MG63 (cell line): ENCODE results near the gene GNLY. TPM values are rescaled to one million over a fixed set of nuclear protein-coding genes. Genes with fewer than 3 reads are reported as not detected.

Source experiments
- DNase-seq: peaks from one replicate; pipeline ENCODE4 v3.0.0-alpha.2; 2020
- H3K27me3 ChIP-seq: fragments of 250-450 bp; sonication (Bioruptor Pico); 2 replicates; pipeline ENCODE4 v1.5.1; 2020; ENCODE audit warnings: mild to moderate bottlenecking, moderate library complexity
- H3K36me3 ChIP-seq: fragments of 250-450 bp; sonication (Bioruptor Pico); 2 replicates; pipeline ENCODE4 v1.5.1; 2020; ENCODE audit warnings: mild to moderate bottlenecking, moderate library complexity
- H3K4me3 ChIP-seq: fragments of 250-450 bp; sonication (Bioruptor Pico); 2 replicates; pipeline ENCODE4 v1.5.1; 2020; ENCODE audit warnings: mild to moderate bottlenecking, moderate library complexity
- H3K9me3 ChIP-seq: fragments of 250-450 bp; sonication (Bioruptor Pico); 2 replicates; pipeline ENCODE4 v1.5.1; 2020; ENCODE audit warnings: mild to moderate bottlenecking, moderate library complexity
- total RNA-seq: library from RNA; depleted of rRNA; stranded (reverse); fragments of >200 nt; shearing (Covaris generic); gene quantifications from 2 replicates; pipeline ENCODE4 v1.2.3, GENCODE V29; 2014; ENCODE audit warnings: low replicate concordance

Gene GNLY
- total RNA-seq, 1 experiment from 2014 or later = not detected

- DNase-seq = no peak
- Histone ChIP-seq H3K4me3 (no peak overlapping the region), H3K36me3 (no peaks in the 10 kb centered on the region), H3K27me3 (no peaks in the 10 kb centered on the region), H3K9me3 (no peaks in the 10 kb centered on the region)
These were observed 33.6 kb downstream of the GNLY start for GRCh38 chr2:85727798-85728197.

DNA sequence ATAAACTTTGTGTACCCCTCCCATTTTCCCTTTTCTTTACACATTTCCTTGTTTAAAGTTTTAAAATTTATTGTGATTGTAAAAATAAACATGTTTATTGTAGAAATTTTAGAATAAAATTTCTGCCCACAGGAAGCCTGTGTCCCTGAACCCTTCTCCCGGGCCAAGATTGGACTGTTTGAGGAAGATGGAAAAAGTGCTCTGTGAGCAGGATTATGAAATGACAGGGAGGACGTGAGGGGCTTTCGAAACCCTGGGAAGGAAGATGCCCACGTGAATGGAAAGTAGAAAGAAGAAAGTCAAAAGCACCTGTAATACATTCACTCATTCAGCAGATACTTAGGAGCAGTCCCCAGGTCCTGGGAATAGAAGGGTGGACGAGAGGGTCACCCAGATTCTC is 34.2 kb downstream of the GNLY start:
- H3K36me3 ChIP-seq = no peaks in the 10 kb centered on the region
- H3K4me3 ChIP-seq = no peak overlapping the region
- DNase-seq = no peak
- no peaks in the 10 kb centered on the region for H3K27me3 ChIP-seq
- H3K9me3 ChIP-seq = no peaks in the 10 kb centered on the region

- H3K36me3 ChIP-seq = no peaks in the 10 kb centered on the region
- no peaks in the 10 kb centered on the region for H3K27me3 ChIP-seq
- DNase-seq = peak; percentile 83
- H3K9me3 ChIP-seq = no peaks in the 10 kb centered on the region
- H3K4me3 ChIP-seq = no peak overlapping the region
These were observed 35.0 kb downstream of the GNLY start for GRCh38 chr2:85728883-85729824.

DNA sequence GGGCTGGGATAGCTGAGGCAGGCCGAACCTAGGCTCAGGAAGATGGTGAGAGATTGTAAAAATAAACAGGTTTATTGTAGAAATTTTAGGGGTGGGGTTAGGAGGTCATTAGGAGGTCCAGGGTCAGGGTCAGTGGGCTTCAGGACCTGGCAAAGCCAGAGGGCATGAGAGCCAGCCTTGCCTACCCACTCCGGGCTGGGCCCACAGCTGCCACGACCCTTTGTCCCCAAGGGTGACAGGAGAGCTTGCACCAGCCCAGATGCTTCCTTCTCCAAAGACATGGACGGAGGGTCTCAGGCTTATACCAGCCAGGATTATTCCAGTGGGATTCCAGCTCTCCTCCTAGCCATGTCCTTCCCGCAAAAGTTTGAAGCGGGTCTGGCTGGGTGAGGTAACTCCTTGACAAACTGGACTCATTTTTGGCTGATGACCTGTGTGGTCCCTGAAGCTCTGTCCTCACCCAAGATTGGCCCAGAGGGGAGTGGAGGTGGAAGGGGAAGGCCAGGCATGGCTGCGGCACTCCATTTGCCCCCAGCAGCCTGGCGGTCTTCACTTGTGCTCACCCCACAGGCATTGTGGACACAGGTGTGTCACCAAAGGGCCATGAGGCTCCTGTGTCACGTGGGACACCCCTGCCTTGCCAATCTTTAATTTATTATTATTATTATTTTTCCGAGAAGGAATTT is 35.8 kb downstream of the GNLY start:
- Histone ChIP-seq H3K27me3 (no peaks in the 10 kb centered on the region), H3K4me3 (no peak overlapping the region), H3K9me3 (no peaks in the 10 kb centered on the region), H3K36me3 (no peaks in the 10 kb centered on the region)
- DNase-seq = no peak

- H3K9me3 ChIP-seq = no peaks in the 10 kb centered on the region
- no peak overlapping the region for H3K4me3 ChIP-seq
- no peak for DNase-seq
- H3K36me3 ChIP-seq = no peaks in the 10 kb centered on the region
- no peaks in the 10 kb centered on the region for H3K27me3 ChIP-seq
These were observed 36.6 kb downstream of the GNLY start for GRCh38 chr2:85730686-85731230.

GRCh38 chr2:85731606-85732005 is 37.4 kb downstream of the GNLY start:
- no peaks in the 10 kb centered on the region for H3K27me3 ChIP-seq
- no peak overlapping the region for H3K4me3 ChIP-seq
- H3K9me3 ChIP-seq = no peaks in the 10 kb centered on the region
- H3K36me3 ChIP-seq = no peaks in the 10 kb centered on the region
- no peak for DNase-seq

DNA sequence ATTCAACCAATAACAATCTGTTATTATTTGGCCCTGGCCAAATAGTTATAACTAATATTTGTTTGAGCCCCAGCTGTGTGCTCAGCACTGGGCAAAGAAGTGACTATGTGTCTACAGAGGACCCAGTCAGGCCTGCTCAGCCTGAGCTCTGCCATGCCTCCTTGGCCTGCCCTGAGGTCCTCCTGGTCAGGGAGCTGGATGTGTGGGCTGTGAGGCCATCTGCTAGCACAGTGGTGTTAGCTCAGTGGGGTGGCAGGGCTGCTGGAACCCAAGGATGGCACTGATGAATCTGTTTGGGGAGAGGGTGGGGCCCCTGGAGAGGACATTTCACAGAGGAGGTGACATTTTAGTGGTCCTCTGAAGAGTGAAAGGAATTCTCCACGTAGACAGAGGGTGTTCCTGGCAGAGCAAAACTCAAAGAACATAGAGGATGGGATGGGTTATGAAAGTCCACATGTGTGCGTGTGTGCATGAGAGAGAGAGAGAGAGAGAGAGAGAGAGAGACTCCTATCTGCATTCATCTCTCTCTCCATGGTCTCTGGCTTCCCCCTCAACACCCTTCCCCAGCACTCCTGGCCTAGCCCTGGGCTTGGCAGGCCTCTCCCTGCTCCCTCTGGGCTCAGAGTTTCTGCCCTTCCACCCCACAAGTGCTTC is 38.4 kb downstream of the GNLY start:
- no peaks in the 10 kb centered on the region for H3K9me3 ChIP-seq
- H3K36me3 ChIP-seq = no peaks in the 10 kb centered on the region
- DNase-seq = no peak
- H3K27me3 ChIP-seq = no peaks in the 10 kb centered on the region
- no peak overlapping the region for H3K4me3 ChIP-seq

DNA sequence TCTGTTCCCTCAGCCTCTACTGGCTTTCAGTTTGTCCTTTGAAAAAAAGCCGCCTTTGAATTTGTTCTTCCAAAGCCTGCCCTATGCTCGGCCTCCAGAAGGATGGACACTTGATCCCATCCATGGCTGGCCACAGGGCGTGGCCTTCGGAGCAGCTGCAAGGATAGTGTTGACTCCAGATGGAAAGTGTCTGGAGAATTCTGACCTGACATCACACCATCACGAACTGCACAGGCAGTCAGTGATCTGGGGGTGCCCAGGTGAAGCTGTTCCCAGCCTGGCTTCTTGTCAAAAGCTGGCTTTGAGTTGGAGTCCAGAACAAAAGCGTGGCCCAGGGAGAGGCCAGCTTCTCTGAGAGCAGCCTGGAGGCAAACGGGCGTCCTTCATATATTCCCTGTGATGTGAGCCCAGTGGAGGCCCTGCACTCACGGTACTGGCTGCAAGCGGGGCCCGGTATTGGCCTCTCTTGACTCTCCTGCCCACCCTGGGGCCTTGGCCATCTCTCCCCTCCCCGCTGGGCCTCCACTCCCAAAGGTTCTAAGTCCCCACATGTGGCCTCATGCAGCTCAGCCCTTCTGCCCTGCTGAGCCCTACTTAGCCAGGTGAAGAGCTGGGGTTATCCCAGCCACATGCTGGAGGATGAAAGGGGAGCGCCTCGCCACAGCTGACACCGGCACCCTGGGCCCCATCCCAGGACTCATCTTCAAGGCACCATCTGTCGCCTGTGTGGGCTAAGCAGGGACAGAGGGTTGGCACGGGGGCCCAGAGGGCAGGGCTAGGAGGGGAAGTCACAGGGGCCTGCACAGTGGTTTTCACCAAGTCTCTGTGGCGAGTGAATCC is 39.2 kb downstream of the GNLY start:
- Histone ChIP-seq H3K27me3 (no peaks in the 10 kb centered on the region), H3K36me3 (no peaks in the 10 kb centered on the region), H3K4me3 (no peak overlapping the region), H3K9me3 (no peaks in the 10 kb centered on the region)
- no peak for DNase-seq

DNA sequence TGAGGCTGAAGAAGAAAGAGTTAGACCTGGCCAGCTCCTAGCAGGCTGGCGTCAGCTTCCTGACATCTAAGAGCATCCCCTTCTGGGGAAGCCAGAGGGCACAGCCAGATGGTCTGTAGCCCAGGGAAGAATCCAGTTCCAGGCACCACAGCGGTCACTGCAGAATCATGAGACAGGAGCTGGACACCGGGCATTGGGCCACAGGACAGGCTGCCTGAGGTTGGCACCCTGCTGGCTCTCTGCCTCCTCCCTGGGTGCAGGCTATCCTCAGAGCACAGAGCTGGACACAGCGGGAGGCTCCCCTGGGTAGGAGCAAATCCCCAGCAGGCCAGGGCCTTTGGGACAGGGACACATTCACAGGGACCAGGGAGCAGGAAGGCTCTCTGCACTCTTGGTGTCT is 39.9 kb downstream of the GNLY start:
- H3K36me3 ChIP-seq = no peaks in the 10 kb centered on the region
- no peaks in the 10 kb centered on the region for H3K27me3 ChIP-seq
- no peaks in the 10 kb centered on the region for H3K9me3 ChIP-seq
- H3K4me3 ChIP-seq = no peak overlapping the region
- DNase-seq = peak; percentile 49

DNA sequence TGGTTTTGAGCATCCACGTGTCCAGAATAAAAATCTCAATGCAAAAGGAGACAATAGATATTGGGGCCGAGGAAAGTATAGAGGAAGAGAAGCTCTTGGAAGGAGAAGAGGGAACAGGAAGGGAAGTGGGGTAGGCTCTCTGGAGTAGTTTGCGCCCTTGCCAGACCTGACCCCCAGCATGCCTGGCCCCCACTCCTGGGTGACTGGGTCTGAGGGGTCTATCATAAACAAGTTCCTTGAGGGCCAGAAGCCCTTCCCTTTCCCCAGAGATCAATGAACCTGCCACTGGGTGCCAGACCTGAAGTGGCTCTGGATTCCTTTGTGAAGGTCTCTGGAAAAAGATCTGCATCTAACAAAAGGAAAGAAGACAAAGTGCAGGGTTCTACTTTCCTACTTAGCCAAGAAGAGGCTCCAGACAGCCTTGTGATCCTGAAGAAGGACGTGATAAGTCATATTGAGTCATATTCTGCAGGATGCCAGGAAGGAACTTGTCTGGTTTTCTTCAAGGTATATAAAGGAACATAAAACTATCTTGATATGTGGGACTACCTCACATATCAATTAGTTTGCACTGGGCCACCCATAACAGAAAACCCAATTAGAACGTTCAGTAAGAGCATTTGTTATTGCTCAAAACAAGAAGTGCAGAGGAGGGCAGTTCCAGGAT is 40.9 kb downstream of the GNLY start:
- Histone ChIP-seq H3K36me3 (no peaks in the 10 kb centered on the region), H3K27me3 (no peaks in the 10 kb centered on the region), H3K4me3 (no peak overlapping the region), H3K9me3 (peaks cover under 1% of the 10 kb centered on the region; the same call in 1 of the 2 replicates)
- no peak for DNase-seq

DNA sequence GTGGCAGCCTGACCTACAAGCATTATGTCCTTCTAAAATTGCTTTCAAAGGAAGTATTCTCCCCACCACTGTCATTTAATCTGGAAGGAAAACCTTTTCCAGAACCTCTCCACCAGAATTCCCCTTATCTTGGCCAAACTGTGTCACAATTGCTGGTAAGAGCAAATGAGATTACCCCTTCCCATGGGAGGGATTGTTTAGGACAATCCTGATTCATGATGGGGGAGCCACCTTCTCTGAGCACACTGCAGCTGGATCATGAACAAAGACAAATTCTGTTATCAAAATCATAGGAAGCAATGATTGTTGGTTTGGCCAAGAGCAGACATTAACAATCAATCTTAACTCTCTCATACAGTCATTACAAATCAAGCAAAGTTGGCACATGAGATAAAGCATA is 41.5 kb downstream of the GNLY start:
- DNase-seq = no peak
- no peaks in the 10 kb centered on the region for H3K36me3 ChIP-seq
- no peaks in the 10 kb centered on the region for H3K27me3 ChIP-seq
- no peak overlapping the region for H3K4me3 ChIP-seq
- peaks cover 6% of the 10 kb centered on the region for H3K9me3 ChIP-seq

GRCh38 chr2:85736456-85737355 is 42.5 kb downstream of the GNLY start:
- Histone ChIP-seq H3K27me3 (no peaks in the 10 kb centered on the region), H3K4me3 (no peak overlapping the region), H3K36me3 (no peaks in the 10 kb centered on the region), H3K9me3 (peaks cover 6% of the 10 kb centered on the region)
- DNase-seq = peak; percentile 38

GRCh38 chr2:85737481-85737880 is 43.3 kb downstream of the GNLY start:
- Histone ChIP-seq H3K27me3 (no peaks in the 10 kb centered on the region), H3K4me3 (no peak overlapping the region), H3K36me3 (no peaks in the 10 kb centered on the region), H3K9me3 (peaks cover 6% of the 10 kb centered on the region)
- peak; percentile 91 for DNase-seq

DNA sequence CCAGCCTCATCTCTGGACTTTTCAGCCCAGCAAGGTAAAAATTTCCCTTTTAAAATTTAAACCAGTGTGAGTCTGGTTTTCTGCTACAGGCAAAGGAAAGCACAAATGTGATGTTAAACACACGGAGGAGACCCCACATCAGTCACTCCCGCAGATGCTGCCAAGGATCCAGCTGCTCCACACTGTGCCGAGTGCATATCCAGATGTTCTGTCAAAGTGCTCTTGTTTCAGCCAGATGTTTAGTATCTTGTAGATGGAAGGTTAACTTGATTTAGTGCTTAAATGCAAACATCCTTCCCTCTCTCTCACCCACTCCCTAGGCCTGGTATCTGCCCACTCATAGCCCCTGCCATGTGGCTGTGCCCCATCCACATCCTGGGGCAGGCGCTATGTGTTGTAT is 43.8 kb downstream of the GNLY start:
- peaks cover 6% of the 10 kb centered on the region for H3K9me3 ChIP-seq
- no peaks in the 10 kb centered on the region for H3K27me3 ChIP-seq
- DNase-seq = peak; percentile 59
- H3K36me3 ChIP-seq = no peaks in the 10 kb centered on the region
- no peak overlapping the region for H3K4me3 ChIP-seq

DNA sequence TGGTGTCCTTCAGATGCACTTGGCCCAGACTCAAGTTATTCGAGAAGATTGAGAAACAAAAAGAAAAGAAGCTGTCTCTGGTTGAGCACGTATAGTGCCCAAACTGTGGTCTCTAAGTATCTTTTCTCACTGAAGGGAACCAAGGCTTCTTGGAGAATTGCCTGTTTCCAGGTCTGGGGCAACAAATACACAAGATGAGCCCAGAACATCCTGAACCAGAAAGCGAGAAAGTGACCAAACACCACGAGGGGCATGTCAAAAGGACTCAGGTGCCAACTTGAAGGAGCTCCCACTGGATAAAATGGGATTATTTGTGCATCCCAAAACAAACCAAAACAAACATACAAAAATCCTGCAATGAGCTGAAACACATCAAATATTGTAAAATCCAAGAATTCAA is 46.0 kb downstream of the GNLY start:
- Histone ChIP-seq H3K27me3 (no peaks in the 10 kb centered on the region), H3K36me3 (no peaks in the 10 kb centered on the region), H3K4me3 (no peak overlapping the region), H3K9me3 (peaks cover 6% of the 10 kb centered on the region)
- no peak for DNase-seq
